Suppressor macrophage treated with lipopolysaccharide for 1 hour (primary cell): ENCODE results near the gene BRAF.
"Not testable (repeated sequence)": the region's sequence is repeated elsewhere in the genome, so short reads cannot be mapped to it uniquely, and the experiment has no call there.

ENCODE experiments used
- DNase-seq, 3 donors: peaks; one replicate each; pipeline ENCODE4 v3.0.0-alpha.2; 2020 to 2022

The BRAF gene

GRCh38 chr7:140917258-140917657 lies 7.5 kb downstream of the BRAF start:
- no peak for DNase-seq

DNA sequence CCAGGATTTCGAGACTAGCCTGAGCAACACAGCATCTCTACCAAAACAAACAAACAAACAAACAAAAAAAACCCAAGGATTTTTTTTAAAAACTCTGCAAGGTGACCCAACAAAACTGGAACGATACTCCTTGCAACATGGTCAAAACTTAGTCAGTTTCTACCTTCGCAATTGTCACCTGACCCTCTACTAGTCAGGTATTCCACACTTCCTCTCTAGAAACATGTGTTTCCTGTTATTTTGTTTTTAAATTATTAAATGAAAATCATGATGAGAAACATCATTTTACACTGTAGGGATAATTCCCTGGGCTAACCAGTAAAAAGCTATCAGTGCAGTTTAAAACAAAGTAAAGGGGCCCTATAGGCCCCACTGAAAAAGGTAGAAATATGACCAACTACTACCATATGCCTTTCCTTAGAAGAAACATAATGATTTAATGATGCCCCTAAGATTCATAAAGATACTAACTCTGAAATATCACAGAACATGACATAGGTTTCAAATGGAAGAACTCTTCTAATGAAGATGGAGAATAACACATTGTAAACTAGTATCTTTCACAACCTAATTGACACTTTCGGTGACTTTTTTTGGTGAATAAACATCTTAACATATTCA lies 8.7 kb downstream of the BRAF start:
- no peak for DNase-seq

- no peak for DNase-seq
These were observed 10.6 kb downstream of the BRAF start for GRCh38 chr7:140914083-140914482.

GRCh38 chr7:140913596-140913928 lies 11.2 kb downstream of the BRAF start:
- not testable (repeated sequence) for DNase-seq

DNA sequence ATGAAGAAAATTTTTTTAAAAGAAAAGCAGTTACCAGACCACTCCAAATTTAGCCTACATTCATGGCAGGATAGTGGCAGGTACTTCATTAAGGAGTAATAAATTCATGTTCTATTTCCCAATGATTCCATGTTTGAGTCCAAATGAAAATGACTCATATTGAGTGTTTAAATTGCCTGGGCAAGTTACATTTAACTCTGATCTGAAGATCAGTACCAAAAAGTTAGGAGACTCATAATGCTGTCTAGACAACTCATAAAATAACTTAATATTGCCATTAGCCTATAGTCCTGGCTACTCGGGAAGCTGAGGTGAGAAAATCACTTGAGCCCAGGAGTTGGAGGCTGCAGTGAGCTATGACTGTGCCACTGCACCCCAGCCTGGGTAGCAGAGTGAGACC lies 13.0 kb downstream of the BRAF start:
- DNase-seq, result no peak

DNA sequence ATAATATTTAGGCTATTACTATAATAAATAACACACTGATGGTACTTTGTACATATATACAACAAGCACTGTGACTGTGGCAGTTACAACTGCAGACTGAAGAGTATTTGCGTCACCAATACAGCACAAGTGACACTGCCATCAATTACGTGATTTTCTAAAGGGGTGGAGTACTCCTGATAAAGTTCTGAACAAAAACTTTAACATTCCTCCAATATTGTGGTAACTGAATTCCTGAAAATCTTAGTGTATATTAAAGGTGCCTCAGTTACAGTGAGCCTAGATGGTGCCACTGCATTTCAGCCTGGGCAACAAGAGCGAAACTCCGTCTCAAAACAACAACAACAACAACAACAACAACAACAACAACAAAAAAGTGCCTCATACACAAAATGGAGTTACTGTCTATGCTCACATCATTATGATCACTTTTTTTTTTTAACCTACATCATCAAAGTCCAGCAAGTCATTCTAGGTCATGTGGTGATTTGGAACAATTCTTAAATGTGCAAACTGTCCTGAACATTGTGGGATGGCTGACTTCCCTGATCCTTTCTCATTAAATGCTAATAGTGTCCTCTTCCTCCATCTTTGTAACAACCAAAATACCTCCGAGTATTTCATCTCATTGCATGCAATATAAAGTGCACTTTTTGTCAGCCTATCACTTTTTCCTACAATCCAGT lies 15.1 kb downstream of the BRAF start:
- no peak for DNase-seq

- DNase-seq, result no peak
These were observed 16.4 kb downstream of the BRAF start for GRCh38 chr7:140908361-140908760.

DNA sequence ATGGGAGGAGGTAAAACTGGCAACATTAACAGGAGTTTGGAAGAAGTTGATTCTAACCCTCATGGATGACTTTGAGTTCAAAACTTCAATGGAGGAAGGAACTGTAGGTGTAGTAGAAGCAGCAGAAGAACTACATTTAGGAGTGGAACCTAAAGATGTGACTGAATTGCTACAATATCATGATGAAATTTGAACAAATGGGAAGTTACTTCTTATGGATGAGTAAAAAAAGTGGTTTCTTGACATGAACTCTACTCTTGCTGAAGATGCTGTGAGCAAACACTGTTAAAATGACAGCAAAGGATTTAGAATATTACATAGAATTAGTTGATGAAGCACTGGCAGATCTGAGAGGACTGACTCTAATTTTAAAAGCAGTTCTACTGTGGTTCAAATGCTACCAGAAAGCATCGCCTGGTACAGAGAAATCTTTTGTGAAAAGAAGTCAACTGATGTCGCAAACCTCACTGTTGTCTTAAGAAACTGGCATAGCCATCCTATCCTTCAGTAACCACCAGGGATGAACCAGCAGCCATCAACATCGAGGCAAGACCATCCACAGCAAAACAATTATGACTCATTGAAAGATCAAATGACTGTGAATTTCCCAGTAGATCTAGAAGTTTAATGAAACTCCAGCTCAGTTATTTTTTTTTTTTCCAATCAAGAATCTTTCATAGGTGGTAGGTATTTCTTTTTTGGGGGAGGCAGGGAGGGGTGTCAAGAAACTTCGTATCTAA lies 20.8 kb downstream of the BRAF start:
- peak; percentile 37 to 40 (median 38) for DNase-seq

- DNase-seq, result no peak
These were observed 22.3 kb downstream of the BRAF start for GRCh38 chr7:140902303-140902953.

GRCh38 chr7:140901941-140902302 lies 22.8 kb downstream of the BRAF start:
- DNase-seq, result no peak

- DNase-seq, result no peak
These were observed 24.8 kb downstream of the BRAF start for GRCh38 chr7:140899883-140900282.

- no peak for DNase-seq
These were observed 25.8 kb downstream of the BRAF start for GRCh38 chr7:140898786-140899536.

- no peak for DNase-seq
These were observed 27.7 kb downstream of the BRAF start for GRCh38 chr7:140896996-140897395.

DNA sequence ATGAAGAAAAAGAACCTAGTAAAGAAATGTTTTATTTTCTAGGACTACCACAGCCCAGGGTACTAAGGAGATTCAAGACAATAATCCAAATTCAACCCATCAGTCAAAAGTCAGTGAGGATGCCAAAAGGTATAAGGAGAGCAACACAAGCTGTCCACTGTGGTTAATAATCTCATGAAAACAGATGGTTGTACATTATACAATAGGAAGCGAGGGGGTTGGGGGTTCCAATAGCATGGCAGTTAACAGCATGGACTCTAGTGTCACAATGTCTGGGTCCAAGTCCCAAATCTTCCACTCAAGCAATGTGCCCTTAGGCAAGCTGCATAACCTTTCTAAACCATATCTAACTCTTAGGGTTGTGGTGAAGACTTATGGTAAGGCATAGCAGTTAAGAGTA lies 35.1 kb downstream of the BRAF start:
- DNase-seq, result no peak

- no peak for DNase-seq
These were observed 35.6 kb downstream of the BRAF start for GRCh38 chr7:140889150-140889549.

DNA sequence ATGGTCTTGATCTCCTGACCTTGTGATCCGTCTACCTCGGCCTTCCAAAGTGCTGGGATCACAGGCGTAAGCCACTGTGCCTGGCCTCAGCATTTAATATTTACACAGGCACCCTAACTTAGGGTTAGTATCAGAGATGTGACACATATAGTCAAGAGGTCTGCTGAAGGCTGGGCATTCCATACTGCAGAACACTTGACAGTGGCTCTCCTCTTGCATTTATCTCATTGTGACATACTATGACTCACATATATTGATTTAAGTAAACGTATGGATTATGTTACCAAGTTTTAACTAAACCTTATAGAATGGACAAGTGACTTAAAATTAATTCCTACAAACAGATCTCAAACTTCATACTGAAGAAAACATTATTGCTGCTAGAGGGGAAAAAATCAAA lies 36.6 kb downstream of the BRAF start:
- DNase-seq, result peak in 1 of 3 donors; percentile 24

- DNase-seq, result no peak
These were observed 38.9 kb downstream of the BRAF start for GRCh38 chr7:140885735-140886334.

DNA sequence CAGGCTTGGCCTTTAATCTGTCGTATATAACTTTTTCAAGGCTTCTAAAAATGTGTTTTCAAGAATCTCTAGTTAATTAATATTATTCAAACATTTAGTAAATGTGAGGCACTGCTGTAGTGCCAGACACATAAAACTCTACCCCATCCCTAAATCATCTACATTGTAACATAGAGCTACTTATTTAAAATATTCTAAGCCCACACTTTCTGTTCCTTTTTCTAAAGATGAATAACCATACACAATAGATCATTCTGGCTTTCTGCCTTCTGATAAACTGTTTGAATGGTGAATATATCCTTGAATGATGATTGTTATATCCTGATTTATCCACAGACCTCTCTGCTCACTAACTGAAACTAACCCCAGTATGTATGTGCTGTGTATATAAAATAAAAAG lies 41.4 kb downstream of the BRAF start:
- DNase-seq, result no peak

DNA sequence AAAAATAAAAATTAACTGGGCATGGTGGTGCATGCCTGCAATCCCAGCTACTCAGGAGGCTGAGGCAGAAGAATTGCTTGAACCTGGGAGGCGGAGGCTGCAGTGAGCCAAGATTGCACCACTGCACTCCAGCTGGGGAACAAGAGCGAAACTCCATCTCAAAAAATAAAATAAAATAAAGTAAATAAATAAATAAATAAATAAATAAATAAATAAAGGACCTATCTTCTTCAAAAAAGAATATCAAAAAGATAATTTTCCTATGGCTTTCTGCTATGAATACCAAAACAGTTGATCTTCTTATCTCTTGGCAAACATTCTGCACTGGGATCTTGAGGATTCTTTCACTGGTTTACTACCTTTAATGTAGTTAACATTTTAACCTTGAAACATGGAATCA lies 41.9 kb downstream of the BRAF start:
- DNase-seq, result not testable (repeated sequence)

DNA sequence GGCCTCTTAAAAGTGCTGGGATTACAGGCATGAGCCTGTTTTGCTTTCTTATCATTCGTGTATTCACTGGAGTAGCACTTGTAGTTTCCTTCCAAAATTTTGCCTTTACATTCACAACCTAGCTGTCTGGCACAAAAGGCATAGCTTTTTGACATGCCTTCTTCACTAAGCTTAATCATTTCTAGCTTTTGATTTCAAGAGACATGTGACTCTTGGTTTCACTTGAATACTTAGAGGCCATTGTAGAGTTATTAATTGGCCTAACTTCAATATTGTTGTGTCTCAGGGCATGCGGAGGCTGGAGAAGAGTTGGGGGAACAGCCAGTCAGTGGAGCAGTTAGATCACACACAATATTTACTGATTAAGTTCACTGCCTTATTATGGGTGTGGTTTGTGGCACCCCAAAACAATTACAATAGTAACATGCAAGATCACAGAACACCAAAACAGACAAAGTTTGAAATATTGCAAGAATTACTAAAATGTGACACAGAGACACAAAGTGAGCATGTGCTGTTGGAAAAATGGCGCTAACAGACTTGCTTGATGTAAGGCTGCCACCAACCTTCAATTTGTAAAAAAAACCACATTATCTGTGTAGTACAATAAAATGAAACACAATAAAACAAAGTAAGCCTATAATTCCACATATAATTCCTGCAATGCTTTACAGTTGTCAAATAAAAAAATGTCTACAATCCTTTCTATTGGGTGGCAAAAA lies 43.1 kb downstream of the BRAF start:
- DNase-seq, result no peak

- no peak for DNase-seq
These were observed 47.5 kb downstream of the BRAF start for GRCh38 chr7:140877249-140877524.
